HEK293 (cell line): Measurements from ENCODE around the gene ZNF771.
A peak's percentile ranks its signal among the peaks of the same experiment; 100 is the strongest.

Experiments
- AEBP2 ChIP-seq: fragments of 450-650 bp; formaldehyde crosslinking; IDR thresholded peaks from 2 replicates; pipeline ENCODE4 v1.5.1; 2016; ENCODE audit warnings: missing biosample characterization, missing genetic modification characterization, borderline replicate concordance
- INSM2 ChIP-seq: fragments of 450-650 bp; formaldehyde crosslinking; IDR thresholded peaks from 2 replicates; pipeline ENCODE4 v1.5.1; 2016; ENCODE audit warnings: missing biosample characterization, missing genetic modification characterization
- KLF16 ChIP-seq: fragments of 450-650 bp; formaldehyde crosslinking; IDR thresholded peaks from 2 replicates; pipeline ENCODE4 v1.5.1; 2017; ENCODE audit warnings: missing biosample characterization, missing genetic modification characterization
- MZF1 ChIP-seq: fragments of 450-650 bp; formaldehyde crosslinking; IDR thresholded peaks from 2 replicates; pipeline ENCODE4 v1.5.1; 2017; ENCODE audit warnings: missing biosample characterization, missing genetic modification characterization, borderline replicate concordance
- PRDM10 ChIP-seq: fragments of 450-650 bp; formaldehyde crosslinking; IDR thresholded peaks from 2 replicates; pipeline ENCODE4 v1.5.1; 2016; ENCODE audit warnings: missing biosample characterization, missing genetic modification characterization
- TRIM28 ChIP-seq: IDR thresholded peaks from 2 replicates; pipeline ENCODE4 v1.6.1; 2011; ENCODE audit warnings: low read length, control low read depth, borderline replicate concordance
- ZBTB21 ChIP-seq: fragments of 450-650 bp; formaldehyde crosslinking; IDR thresholded peaks from 2 replicates; pipeline ENCODE4 v1.5.1; 2017; ENCODE audit warnings: missing biosample characterization, missing genetic modification characterization
- ZFP37 ChIP-seq: fragments of 450-650 bp; formaldehyde crosslinking; IDR thresholded peaks from 2 replicates; pipeline ENCODE4 v1.5.1; 2016; ENCODE audit warnings: missing biosample characterization, missing genetic modification characterization
- ZFP69B ChIP-seq: fragments of 450-650 bp; formaldehyde crosslinking; IDR thresholded peaks from 2 replicates; pipeline ENCODE4 v1.5.1; 2016; ENCODE audit warnings: missing biosample characterization, missing genetic modification characterization
- ZIC2 ChIP-seq: fragments of 450-650 bp; formaldehyde crosslinking; IDR thresholded peaks from 2 replicates; pipeline ENCODE4 v1.5.1; 2016; ENCODE audit warnings: missing biosample characterization, missing genetic modification characterization
- ZNF121 ChIP-seq: fragments of 450-650 bp; formaldehyde crosslinking; IDR thresholded peaks from 2 replicates; pipeline ENCODE4 v1.5.1; 2016; ENCODE audit warnings: missing biosample characterization, missing genetic modification characterization
- ZNF132 ChIP-seq: fragments of 450-650 bp; formaldehyde crosslinking; IDR thresholded peaks from 2 replicates; pipeline ENCODE4 v1.5.1; 2017; ENCODE audit warnings: missing biosample characterization, missing genetic modification characterization, borderline replicate concordance
- ZNF133 ChIP-seq: fragments of 450-650 bp; formaldehyde crosslinking; IDR thresholded peaks from 2 replicates; pipeline ENCODE4 v1.5.1; 2016; ENCODE audit warnings: missing biosample characterization, missing genetic modification characterization
- ZNF2 ChIP-seq: fragments of 450-650 bp; formaldehyde crosslinking; IDR thresholded peaks from 2 replicates; pipeline ENCODE4 v1.5.1; 2016; ENCODE audit warnings: missing biosample characterization, missing genetic modification characterization
- ZNF211 ChIP-seq: fragments of 450-650 bp; formaldehyde crosslinking; IDR thresholded peaks from 2 replicates; pipeline ENCODE4 v1.5.1; 2016; ENCODE audit warnings: low read depth, missing biosample characterization, missing genetic modification characterization
- ZNF239 ChIP-seq: fragments of 450-650 bp; formaldehyde crosslinking; IDR thresholded peaks from 2 replicates; pipeline ENCODE4 v1.5.1; 2016; ENCODE audit warnings: missing biosample characterization, missing genetic modification characterization
- ZNF362 ChIP-seq: fragments of 450-650 bp; formaldehyde crosslinking; IDR thresholded peaks from 2 replicates; pipeline ENCODE4 v1.5.1; 2016; ENCODE audit warnings: missing biosample characterization, missing genetic modification characterization
- ZNF404 ChIP-seq: fragments of 450-650 bp; formaldehyde crosslinking; IDR thresholded peaks from 2 replicates; pipeline ENCODE4 v1.5.1; 2017; ENCODE audit warnings: missing biosample characterization, missing genetic modification characterization
- ZNF423 ChIP-seq: fragments of 450-650 bp; formaldehyde crosslinking; IDR thresholded peaks from 2 replicates; pipeline ENCODE4 v1.5.1; 2016; ENCODE audit warnings: missing biosample characterization, missing genetic modification characterization
- ZNF529 ChIP-seq: fragments of 450-650 bp; formaldehyde crosslinking; IDR thresholded peaks from 2 replicates; pipeline ENCODE4 v1.5.1; 2017; ENCODE audit warnings: missing genetic modification characterization, missing biosample characterization; ENCODE audit not compliant: insufficient replicate concordance
- ZNF660 ChIP-seq: fragments of 450-650 bp; IDR thresholded peaks from 2 replicates; pipeline ENCODE4 v1.5.1; 2018; ENCODE audit warnings: missing biosample characterization, mild to moderate bottlenecking, missing genetic modification characterization
- ZNF76 ChIP-seq: fragments of 450-650 bp; formaldehyde crosslinking; IDR thresholded peaks from 2 replicates; pipeline ENCODE4; 2016; ENCODE audit warnings: low read depth, missing biosample characterization, missing genetic modification characterization, borderline replicate concordance
- ZNF785 ChIP-seq: fragments of 450-650 bp; formaldehyde crosslinking; IDR thresholded peaks from 2 replicates; pipeline ENCODE4 v1.5.1; 2016; ENCODE audit warnings: missing biosample characterization, missing genetic modification characterization
- ZNF792 ChIP-seq: fragments of 450-650 bp; formaldehyde crosslinking; IDR thresholded peaks from 2 replicates; pipeline ENCODE4 v1.5.1; 2016; ENCODE audit warnings: missing biosample characterization, missing genetic modification characterization
- TF ChIP-seq, protein P1 (sequence below): fragments of 450-650 bp; IDR thresholded peaks from 2 replicates; pipeline ENCODE4 v1.5.1; 2018; ENCODE audit warnings: missing biosample characterization, mild to moderate bottlenecking, missing genetic modification characterization
- TF ChIP-seq, protein P2 (sequence below): fragments of 450-650 bp; IDR thresholded peaks from 2 replicates; pipeline ENCODE4 v1.5.1; 2018; ENCODE audit warnings: missing biosample characterization, missing genetic modification characterization

The ZNF771 gene

GRCh38 chr16:30378236-30379157 lies 28.9 kb upstream of the ZNF771 start (continued):
- TF ChIP-seq, protein P1, sequence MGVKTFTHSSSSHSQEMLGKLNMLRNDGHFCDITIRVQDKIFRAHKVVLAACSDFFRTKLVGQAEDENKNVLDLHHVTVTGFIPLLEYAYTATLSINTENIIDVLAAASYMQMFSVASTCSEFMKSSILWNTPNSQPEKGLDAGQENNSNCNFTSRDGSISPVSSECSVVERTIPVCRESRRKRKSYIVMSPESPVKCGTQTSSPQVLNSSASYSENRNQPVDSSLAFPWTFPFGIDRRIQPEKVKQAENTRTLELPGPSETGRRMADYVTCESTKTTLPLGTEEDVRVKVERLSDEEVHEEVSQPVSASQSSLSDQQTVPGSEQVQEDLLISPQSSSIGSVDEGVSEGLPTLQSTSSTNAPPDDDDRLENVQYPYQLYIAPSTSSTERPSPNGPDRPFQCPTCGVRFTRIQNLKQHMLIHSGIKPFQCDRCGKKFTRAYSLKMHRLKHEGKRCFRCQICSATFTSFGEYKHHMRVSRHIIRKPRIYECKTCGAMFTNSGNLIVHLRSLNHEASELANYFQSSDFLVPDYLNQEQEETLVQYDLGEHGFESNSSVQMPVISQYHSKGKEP: peak; percentile 100
- no peak for TF ChIP-seq ZNF133 (tag by site-specific recombination)
- no peak for TF ChIP-seq ZBTB21 (tag by site-specific recombination)
- TF ChIP-seq ZNF785 (tag by site-specific recombination): 0 out of 2 replicates have a peak, but pooled peaks have one; percentile 45
- TF ChIP-seq AEBP2 (tag by site-specific recombination): no peak
- TF ChIP-seq ZNF132 (tag by site-specific recombination): no peak
- no peak for TF ChIP-seq ZFP69B
- TF ChIP-seq ZFP37 (tag by site-specific recombination): no peak
- 0 out of 2 replicates have a peak, but pooled peaks have one; percentile 42 for TF ChIP-seq MZF1 (tag by site-specific recombination)
- peak; percentile 93 for TF ChIP-seq KLF16
- peak; percentile 24; the same call in 1 of the 2 replicates for TF ChIP-seq ZNF660 (tag by site-specific recombination)
- peak; percentile 95 for TF ChIP-seq ZNF76 (tag by site-specific recombination)
- TF ChIP-seq TRIM28: peak; percentile 83; the same call in 1 of the 2 replicates
- peak; percentile 47; the same call in 1 of the 2 replicates for TF ChIP-seq ZNF239
- TF ChIP-seq ZNF404: no peak
- no peak for TF ChIP-seq ZNF792 (tag by site-specific recombination)
- TF ChIP-seq, protein P2, sequence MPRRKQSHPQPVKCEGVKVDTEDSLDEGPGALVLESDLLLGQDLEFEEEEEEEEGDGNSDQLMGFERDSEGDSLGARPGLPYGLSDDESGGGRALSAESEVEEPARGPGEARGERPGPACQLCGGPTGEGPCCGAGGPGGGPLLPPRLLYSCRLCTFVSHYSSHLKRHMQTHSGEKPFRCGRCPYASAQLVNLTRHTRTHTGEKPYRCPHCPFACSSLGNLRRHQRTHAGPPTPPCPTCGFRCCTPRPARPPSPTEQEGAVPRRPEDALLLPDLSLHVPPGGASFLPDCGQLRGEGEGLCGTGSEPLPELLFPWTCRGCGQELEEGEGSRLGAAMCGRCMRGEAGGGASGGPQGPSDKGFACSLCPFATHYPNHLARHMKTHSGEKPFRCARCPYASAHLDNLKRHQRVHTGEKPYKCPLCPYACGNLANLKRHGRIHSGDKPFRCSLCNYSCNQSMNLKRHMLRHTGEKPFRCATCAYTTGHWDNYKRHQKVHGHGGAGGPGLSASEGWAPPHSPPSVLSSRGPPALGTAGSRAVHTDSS: no peak
- peak; percentile 96 for TF ChIP-seq ZNF2 (tag by site-specific recombination)
- TF ChIP-seq ZNF423: no peak
- no peak for TF ChIP-seq ZNF211 (tag by site-specific recombination)
- peak; percentile 86 for TF ChIP-seq ZIC2 (tag by site-specific recombination)
- TF ChIP-seq PRDM10 (tag by site-specific recombination): peak; percentile 40
- peak; percentile 73; the same call in 1 of the 2 replicates for TF ChIP-seq INSM2 (tag by site-specific recombination)
- TF ChIP-seq ZNF121 (tag by site-specific recombination): peak; percentile 39; the same call in 1 of the 2 replicates
- no peak for TF ChIP-seq ZNF529
- no peak for TF ChIP-seq ZNF362 (tag by site-specific recombination)
